ENCODE data around the gene SHISAL1.
"Not testable (repeated sequence)": the region's sequence is repeated elsewhere in the genome, so short reads cannot be mapped to it uniquely, and the experiment has no call there.

Gene SHISAL1

DNA sequence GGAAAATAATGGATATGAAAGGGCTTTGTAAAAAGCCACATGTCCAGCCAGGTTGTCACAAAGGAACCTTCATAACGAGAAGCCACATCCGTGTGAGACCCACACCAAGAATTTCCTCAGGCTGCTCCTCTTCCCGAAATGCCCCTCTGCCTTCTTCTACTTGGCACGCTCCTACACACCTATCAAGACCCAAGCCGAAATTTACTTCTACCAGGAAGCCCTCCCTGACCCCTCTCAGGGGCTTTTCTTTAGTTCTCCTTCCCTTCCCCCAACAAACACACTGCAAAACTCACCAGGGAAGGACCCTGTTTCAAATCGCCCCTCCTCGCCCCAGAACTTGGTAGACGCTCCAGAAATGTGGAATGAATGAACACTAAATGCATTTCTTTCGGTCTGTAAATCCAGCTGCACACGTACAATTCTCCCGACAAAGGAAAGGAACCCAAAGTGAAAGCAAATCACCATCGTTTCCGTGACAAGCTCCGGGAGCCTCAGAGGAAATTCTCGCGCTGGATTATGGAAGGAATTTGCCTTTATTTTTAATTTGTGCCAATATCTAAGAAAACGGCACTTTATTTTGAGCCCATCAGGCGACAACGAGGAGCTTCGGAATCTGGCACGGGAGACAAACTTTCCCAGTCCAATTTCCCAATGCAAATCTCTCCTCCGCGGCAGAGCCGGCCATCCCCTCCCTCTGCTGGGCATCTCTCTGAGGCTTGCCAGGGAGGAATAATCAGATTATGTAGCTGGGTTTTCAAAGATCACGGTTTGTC lies 13.2 kb upstream of the SHISAL1 start:
- no peak for DNase-seq

DNA sequence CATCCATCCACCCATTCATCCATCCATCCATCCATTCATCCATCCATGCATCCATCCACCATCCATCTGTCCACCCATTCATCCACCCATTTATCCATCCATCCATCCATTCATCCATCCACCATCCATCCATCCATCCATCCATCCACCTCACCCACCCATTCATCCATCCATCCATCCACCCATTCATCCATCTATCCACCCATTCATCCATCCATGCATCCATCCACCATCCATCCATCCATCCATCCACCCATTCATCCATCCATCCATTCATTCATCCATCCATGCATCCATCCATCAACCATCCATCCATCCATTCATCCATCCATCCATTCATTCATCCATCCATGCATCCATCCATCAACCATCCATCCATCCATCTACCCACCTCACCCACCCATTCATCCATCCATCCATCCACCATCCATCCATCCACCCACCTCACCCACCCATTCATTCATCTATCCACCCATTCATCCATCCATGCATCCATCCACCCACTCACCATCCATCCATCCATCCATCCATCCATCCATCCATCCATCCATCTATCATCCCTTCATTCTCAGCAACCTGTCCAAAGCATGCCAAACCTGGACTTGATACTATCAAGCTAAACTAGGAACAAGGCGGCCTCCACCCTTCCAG lies 10.5 kb upstream of the SHISAL1 start:
- DNase-seq, result not testable (repeated sequence)

DNA sequence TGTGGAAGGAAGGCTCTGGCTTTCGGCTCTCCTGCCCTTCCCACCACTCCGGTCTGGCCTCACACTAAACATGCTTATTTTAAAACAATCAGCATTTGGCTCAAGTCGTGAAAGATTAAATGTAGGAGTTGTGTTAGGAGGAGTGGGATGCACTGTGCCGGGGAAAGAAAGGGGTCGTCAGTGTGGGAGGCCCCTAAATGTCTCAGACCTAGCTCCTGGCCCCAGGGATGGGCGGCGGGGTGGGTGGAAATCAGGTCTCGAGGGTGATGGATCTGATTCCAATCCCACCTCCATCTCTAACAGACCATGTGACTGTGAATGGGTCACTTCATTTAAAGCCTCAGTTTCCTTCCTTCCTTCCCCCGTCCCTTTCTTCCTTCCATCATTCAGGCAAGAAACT lies 6.9 kb upstream of the SHISAL1 start:
- no peak for DNase-seq

DNA sequence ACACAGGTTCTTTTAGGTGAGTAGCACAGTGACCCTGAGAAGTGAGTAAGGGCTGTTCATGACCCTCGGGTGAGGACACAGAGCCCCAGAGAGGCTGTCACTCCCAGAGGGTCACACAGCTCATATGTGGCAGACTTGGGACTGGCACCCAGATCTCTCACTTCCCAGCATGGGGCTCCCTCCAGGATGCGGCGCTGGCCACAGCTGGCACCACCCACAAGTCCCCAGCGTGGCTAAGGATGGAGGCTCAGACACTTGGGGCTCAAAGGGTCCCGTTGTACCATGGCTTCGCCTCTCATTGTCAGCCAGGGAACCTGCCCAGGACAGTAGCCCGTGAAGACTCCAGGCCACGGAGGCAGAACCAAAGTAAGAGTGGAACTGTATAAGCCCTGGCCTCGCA lies 6.0 kb upstream of the SHISAL1 start:
- DNase-seq, result no peak

DNA sequence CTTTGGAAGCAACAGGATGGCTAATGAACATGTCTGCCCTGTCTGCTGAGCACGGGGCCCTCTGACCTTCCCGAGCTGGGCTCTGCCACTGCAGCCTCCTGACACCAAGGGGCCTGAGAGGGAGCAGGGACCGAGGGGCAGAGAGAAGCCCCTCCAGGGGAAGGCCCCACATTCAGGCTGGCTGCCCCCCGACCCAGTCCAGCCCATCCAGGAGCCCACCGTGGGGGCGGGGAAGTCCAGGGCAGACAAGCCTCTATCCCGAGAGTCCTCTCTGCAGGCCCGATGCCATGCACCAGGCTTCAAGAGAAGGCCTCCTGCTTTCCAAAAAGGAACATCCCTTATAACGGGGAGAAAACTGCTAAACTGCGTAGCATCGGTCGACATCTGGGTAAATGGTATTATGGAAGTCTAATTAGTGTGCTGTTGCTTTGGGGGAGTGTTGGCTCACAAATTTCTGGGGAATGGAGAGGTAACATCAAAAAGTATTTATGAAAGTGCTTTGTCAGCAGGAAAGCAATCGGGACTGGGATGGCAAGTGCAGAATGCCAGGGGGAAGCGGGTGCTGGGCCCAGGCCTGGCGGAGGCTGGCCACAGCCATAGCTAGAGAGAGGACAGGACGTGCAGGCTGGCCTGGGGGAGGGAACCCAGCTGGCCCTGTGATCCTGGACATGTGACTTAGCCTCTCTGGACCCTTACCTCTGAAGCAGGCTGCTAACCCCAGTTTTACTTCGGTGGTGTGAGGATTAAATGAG lies 5.3 kb upstream of the SHISAL1 start:
- DNase-seq, result no peak

DNA sequence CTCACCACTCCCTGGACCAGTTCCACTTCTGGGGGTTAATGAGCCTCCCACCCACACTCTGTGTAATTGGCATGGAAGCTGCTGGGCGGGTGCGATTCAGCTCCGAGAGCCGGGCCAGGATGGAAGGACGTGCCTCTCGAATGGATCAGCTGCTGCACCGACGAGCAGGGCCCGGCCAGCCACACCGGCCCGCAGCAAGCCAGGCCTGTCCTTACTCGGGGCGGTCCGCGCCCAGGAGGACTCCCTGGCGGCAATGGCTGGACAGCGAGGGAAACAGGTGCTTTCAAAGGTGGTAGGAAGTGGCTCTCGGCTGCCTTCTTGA lies 4.3 kb upstream of the SHISAL1 start:
- no peak for DNase-seq

DNA sequence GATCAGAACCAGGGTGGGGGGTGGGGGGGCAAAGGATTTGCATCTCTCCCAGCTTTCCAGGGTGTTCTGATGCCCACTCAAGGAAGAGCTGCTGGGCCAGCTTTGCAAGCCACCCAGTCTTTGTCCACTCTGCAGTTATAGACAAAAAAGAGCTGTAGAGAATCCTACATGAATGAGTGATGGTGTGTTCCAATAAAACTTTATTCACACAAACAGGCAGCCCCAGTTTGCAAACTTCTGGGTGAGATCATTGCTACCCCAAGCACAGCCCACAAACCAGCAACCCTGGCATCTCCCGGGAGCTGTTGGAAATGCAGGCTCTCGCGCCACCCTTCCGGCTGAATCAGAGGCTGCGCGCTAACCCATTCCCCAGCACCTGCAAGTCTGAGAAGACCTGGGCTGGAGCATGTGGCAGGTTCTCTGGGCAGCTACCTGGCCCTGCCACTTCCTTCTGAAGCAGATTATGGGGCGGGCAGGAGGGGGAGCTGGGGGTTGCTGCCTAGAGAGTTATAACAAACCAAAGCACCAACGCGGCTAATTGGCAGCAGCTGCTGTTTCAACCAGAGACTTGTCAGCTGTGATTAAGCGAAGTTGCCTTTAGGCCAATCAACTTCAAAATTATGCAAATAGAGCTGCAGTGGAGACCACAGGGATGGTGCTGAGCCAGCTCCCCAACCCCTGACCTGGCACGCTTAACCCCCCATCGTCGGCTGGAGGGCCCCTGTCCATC lies 3.8 kb upstream of the SHISAL1 start:
- DNase-seq, result no peak

DNA sequence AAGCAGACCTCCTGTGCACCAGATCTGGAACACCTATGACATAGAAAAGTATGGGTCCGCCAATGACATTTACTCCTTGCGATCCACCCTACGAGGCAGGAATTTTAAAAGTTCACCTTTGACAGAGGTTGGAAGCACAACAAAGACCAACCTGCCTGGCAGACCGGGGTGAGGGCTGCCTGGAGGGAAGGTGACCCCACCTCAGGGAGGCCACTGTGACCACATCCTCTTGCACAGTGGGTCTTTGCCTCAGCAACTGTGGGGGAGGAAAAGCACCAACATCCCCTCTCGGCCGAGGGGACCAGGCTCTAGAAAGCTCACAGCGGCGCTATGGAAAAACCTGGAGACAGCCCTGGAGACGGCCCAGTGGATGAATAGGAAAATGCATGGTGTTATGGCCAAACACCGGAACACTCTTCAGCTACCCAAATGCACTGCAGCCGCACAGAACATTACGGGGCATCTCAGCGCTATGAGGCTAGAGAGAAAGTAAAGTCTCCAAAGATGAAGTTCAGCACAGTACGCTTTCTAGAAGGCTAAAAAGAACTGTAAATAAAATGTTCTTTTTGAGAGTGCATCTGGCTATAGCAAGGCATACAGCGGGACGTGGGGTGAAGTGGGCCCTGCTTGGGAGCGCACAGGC lies 1.8 kb upstream of the SHISAL1 start:
- DNase-seq, result no peak

DNA sequence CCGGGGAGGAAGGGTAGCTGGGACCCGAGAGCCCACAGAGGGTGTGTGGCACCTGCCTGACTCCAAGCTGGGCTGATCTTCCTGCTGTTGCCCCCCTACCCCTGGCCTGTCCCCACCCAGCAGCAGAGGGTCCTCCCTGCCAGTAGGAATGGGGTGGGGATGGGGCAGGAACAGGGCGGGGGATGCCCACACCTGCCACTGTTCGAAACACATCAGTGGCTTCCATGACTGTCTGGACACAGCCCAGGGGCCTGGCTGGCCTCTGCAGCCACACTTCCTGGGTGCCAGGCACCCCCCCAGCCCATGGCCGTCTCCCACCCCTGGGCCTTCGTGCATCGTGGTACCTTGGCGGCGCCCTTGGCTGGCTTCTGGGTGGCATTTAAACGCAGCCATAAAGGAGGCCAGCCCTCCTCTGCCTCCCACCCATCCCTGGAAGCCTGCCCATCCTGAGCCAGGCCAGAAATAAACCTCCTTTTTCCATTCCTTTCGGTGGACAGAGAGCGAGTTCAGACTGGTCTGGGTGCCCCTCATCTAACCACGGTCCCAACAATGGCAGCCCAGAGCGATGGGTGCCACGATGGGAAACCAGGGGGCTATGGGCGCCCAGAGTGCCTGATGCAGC lies 745 bp upstream of the SHISAL1 start:
- no peak for DNase-seq

DNA sequence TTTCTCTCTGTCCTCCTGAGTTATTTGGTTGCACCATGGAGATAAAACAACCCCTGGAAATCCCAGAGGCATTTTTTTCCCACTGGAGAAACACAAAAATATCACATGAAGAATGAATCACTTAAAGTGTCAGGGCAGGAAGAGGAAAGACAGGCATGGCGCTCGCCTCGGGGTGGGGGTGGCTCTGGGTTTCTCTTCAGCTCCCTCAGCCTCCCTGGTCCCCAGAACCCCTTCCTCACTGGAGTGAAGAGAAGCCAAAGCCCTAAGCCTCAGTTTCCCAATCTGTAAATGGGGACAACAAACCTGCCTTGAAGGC lies 938 bp downstream of the SHISAL1 start:
- DNase-seq, result no peak

DNA sequence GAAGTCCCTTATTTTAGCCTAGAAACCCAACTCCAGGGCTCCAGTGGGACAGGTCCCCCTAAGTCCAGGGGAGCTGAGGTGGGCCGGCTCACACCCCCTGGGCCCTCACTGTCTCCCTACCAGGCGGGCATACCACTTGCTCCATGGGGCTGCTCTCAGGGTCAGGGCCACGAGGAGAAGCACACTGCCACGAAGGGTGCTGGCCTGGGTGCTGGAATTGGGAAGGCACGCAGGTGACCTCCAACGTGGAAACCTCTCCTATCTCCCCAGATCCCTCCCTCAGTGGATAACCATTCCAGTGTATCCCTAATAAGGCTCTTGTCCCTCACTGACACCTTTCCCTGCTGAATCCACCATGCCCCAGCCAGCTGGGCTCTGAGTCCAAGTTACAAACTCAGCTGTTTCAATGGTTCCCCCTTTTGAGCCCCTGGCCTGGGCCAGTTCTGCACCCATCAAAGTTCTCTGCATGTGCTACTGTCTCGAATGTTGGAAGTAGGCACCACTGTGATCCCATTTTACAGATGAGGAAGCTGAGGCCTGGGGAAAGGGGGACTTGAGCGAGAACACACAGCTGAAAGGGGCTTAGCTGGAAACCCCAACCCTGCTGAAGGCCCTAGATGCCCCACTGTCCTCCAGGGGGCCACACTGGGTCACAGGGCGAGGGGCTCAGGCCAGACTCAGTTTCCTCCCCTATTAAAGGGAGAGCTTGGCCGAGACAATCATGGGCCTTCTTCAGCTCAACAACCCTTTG lies 1.5 kb downstream of the SHISAL1 start:
- no peak for DNase-seq

DNA sequence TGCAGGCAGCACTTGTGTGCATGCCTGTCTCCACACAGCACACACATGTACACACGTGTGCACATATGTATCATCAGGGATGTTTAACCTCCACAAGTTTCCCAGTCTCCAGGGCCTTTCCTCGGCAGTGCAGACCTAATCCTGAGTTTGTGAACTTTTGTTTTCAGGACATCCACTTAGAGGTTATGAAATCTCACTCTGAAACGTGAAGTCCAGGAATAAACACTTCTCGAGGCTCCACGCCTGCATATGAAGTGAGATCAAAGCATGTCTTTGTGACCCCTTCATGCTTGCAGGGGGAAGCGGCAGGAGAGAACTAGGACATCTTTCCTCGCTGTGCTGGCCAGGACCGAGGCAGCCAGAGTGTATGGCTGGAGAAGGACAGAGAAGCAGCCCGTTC lies 3.1 kb downstream of the SHISAL1 start:
- no peak for DNase-seq

DNA sequence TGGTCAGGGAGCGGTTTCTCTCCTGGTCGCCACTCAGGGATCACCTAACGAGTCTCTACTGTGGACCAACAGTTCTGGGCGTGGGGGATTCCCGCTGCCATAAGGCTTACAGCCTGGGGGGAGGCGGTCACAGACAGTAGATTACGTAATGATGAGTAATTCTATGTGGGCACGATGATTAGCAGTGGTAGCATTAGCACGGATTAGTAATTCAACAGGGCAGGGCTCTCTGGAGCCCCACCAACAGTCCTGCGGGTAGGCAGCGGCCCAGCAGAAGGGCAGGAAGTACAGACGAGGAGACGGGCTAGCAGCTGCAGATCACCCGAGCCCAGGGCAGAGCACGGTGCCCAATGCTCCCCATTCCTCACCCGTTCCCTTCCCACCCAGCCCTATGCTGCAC lies 3.6 kb downstream of the SHISAL1 start:
- no peak for DNase-seq

DNA sequence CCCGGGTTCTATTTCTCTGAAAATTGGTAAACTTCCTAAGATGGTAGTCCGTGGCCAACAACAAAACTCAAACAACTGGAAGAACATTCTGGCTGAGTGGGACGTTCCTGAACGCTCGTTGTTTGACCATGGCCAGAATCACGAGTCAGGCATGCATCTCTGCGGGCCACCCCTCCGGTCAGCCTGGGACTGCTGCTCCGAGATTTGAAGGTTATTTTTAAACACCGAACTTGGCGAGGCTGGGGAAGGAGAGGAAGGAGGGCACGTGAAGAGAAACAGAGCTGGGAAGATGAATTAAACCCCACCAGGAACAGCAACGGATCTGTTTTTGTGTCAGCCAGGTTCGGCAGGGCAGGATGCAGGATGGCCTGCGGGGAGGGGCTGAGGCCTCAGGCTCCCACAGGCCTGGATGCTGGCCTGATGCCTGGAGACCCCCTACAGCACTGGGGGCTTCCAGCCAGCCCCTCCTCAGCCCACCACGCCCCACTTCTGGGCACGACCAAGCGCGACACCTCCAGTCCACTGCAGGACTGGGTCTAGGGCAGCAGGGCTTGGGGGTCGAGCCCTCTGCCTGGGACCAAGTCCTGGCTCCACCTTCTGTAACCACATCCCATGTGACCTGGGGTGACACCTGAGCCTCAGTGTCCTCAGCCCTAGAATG lies 5.1 kb downstream of the SHISAL1 start:
- DNase-seq, result no peak

DNA sequence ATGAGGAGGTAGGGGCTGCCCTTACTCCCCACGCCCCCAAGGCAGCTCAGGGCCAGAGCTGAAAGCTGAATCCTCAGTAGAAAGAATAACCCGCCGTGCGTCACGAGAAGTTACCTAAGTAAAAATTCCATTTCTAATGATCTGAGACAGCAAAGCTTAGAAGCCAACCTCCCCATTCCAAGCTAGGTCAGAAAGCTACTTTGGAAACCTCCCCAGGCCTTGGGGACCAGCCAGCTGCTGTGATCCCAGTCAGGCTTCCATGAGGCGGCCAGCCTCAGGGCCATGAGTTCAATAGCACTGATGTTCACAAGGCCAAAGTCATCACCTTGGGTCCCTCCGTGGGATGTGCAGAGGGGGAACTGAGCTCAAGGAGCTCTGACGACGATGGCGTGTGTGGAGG lies 6.9 kb downstream of the SHISAL1 start:
- no peak for DNase-seq

DNA sequence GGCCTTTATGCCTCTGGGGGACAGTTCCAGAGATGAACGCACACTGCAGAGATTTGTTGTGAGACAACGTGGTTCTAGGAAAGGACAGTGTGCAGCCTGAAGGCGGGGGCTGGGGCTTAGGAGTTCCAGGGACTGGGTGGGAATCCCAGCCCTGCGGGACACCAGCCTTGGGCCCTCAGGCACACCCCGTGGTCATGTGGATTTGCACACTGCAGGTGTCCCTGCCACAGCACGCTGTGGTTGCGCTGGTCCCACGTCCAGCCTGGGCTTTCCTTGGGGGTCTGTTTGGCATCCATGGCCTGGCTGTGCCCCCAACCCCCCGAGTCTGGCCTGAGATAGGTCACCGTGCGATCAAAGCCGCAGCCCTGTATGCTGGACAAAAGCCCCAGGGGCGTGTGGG lies 7.3 kb downstream of the SHISAL1 start:
- no peak for DNase-seq

DNA sequence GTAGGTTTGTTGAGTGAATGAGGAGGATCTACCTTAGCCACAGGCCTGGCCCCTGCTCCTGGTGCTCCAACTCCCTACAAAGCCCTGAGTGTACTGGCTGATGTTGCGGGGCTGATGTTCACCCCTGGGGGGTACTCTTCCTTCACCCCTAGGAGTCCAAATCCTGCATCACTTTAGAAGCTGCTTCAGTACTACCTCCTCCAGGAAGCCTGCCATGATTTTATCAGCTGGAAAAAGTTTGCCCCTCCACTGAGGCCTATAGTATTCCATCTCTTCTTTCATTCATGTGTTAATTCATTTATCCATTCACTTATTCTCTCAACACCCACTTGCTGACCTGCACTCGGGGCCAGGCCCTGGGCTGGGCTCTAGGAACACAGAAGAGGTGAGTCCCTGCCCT lies 7.8 kb downstream of the SHISAL1 start:
- DNase-seq, result no peak

DNA sequence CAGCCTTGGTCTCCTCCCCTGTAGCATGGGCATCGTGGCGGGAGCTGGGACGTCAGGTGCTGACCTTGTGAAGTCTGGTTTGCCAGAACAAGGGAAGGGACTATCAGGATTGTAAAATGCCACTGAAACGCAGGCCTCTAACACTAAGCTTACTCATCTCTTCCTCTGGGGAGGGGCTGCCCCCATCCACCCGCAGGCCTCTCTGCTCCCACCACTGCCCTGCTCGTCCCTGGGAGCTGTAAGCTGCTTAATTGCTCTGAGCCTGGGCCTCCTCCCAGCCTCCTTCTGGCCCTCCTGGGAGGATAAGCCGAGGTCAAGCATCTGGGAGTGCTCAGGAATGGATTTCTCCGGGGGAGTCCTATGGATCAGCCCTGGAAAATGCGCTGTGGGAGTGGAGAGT lies 8.4 kb downstream of the SHISAL1 start:
- no peak for DNase-seq

DNA sequence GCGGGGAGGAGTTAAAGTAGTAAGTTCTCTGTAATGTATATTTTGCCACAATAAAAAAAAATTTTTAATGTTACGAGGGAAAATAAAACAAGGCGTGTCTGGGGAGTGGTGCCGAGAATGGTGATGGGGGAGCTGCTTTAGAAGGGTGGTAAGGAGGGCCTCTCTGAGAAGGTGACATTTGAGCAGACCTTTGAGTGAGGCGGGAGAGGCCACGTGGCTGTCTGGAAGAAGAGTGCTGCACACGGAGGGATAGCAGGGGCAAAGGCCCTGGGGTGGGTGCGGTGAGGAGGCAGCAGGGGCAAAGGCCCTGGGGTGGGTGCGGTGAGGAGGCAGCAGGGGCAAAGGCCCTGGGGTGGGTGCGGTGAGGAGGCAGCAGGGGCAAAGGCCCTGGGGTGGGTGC lies 10.4 kb downstream of the SHISAL1 start:
- DNase-seq, result not testable (repeated sequence)

DNA sequence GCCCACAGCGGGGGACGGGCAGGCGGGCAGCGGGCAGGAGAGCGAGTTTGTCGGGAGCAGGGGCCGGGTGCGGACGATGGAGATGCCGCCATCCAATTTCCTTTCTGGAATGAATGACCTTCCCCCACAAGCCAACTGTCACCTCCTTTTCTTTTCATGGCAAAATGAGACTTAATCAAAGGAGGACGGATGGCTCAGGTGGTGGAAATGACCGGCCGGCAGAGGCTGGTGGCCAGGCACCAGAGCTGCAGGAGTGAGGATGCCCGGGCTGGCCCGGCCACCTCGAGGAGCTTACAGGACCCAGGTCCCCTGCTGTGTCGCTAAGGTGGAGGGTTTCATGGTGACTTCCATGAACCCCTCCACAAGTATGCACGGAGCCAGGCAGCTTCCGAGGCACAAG lies 11.7 kb downstream of the SHISAL1 start:
- DNase-seq, result no peak

DNA sequence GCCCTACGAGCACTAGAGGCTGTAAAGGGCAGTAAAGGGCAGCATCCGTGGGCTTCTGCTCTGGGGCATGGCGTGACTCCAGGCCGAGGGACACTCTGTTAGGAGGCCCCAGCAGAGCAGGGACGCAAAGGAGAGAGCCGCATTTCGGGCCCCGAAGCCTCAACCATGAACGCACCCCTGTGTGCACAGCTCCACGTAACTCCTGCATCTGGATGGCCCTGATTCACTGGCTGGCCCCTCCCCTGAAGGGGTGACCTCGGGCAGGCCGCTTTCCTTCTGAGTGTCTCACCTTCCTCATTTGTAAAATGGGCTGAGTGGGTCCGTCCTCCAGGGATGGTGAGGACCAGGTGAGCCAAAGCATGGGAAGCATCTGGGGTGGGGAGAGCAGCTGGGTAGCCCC lies 13.6 kb downstream of the SHISAL1 start:
- DNase-seq, result no peak
